ENCODE data around the gene SLC44A2.

SLC44A2 gene

DNA sequence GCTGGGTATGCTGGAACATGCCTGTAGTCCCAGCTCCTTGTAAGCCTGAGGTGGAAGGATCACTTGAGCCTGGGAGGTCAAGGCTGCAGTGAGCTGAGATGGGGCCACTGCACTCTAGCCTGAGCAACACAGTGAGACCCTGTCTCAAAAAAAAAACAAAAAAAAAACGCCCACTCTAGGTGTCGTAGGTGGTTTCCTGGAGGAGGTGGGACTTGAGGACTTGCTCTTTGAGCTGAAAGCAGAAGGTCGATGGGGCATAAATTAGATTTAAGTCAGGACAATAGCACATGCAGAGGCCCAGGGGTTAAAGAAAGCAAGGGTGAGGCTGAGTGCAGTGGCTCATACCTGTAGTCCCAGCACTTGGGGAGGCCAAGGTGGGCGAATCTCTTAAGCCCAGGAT is 15.9 kb downstream of the SLC44A2 start:
- DNase-seq (ENCODE audit: extremely low read depth, low read depth) = no peak
- TF ChIP-seq, protein P1, sequence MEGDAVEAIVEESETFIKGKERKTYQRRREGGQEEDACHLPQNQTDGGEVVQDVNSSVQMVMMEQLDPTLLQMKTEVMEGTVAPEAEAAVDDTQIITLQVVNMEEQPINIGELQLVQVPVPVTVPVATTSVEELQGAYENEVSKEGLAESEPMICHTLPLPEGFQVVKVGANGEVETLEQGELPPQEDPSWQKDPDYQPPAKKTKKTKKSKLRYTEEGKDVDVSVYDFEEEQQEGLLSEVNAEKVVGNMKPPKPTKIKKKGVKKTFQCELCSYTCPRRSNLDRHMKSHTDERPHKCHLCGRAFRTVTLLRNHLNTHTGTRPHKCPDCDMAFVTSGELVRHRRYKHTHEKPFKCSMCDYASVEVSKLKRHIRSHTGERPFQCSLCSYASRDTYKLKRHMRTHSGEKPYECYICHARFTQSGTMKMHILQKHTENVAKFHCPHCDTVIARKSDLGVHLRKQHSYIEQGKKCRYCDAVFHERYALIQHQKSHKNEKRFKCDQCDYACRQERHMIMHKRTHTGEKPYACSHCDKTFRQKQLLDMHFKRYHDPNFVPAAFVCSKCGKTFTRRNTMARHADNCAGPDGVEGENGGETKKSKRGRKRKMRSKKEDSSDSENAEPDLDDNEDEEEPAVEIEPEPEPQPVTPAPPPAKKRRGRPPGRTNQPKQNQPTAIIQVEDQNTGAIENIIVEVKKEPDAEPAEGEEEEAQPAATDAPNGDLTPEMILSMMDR (IDR thresholded peaks at IDR 0.05; ENCODE audit: low read depth, low read length) = no peak

DNA sequence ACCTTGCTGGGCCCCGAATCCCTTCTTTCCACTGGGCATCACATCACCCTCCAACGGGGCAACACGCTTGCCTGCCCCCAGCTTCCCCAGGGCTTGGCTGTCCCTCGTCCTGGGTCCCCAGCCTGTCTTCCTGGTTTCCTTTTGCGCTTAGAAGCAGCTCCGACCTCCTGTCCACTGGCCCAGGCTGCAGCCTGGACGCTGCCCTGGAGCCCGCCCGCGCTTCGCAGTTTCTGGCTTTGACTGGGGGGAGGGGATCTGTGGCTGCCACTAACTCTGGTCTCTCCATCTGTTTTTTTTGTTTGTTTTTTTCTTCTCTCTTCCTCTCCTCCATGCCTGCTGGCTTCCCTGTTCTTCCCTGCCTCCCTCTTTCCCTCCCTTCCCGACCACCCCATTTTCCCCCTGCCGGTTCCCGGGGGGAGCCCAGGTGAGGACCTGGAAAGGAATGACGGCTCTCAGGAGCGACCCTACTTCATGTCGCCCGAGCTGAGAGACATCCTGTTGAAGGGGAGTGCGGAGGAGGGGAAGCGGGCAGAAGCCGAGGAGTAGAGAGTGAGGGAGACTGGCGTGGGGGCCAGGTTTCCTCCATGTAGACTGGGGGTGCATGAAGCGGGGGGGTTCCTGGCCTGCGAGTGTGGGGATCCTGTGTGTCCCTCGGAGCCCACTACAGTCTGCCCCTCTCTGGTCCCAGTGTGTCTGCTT is 17.3 kb downstream of the SLC44A2 start:
- TF ChIP-seq, protein P1 (IDR thresholded peaks at IDR 0.05; ENCODE audit: low read depth, low read length) = no peak
- no peak for DNase-seq (ENCODE audit: extremely low read depth, low read depth)

DNA sequence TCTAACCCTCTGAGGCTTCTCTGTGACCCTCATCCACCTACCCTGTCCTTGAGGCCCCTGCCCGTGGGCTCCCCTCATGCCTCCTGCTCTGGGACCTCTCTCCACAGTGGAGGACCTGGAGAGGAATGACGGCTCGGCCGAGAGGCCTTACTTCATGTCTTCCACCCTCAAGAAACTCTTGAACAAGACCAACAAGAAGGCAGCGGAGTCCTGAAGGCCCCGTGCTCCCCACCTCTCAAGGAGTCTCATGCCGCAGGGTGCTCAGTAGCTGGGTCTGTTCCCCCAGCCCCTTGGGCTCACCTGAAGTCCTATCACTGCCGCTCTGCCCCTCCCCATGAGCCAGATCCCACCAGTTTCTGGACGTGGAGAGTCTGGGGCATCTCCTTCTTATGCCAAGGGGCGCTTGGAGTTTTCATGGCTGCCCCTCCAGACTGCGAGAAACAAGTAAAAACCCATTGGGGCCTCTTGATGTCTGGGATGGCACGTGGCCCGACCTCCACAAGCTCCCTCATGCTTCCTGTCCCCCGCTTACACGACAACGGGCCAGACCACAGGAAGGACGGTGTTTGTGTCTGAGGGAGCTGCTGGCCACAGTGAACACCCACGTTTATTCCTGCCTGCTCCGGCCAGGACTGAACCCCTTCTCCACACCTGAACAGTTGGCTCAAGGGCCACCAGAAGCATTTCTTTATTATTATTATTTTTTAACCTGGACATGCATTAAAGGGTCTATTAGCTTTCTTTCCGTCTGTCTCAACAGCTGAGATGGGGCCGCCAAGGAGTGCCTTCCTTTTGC is 18.0 kb downstream of the SLC44A2 start:
- TF ChIP-seq, protein P1 (IDR thresholded peaks at IDR 0.05; ENCODE audit: low read depth, low read length) = no peak
- DNase-seq (ENCODE audit: extremely low read depth, low read depth) = no peak

DNA sequence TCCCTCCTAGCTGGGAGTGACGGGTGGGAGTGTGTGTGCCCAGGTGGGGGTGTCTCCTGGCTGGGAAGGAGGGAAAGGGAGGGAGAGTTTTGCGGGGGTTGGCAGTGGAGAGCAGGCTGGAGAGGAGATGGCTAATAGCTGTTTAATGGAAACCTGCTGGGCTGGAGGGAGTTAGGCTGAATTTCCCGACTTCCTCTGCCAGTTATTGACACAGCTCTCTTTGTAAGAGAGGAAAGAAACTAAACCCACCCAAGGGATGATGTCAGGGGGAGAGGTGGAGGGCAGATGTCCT is 18.6 kb downstream of the SLC44A2 start:
- DNase-seq (ENCODE audit: extremely low read depth, low read depth) = no peak
- TF ChIP-seq, protein P1 (IDR thresholded peaks at IDR 0.05; ENCODE audit: low read depth, low read length) = no peak

DNA sequence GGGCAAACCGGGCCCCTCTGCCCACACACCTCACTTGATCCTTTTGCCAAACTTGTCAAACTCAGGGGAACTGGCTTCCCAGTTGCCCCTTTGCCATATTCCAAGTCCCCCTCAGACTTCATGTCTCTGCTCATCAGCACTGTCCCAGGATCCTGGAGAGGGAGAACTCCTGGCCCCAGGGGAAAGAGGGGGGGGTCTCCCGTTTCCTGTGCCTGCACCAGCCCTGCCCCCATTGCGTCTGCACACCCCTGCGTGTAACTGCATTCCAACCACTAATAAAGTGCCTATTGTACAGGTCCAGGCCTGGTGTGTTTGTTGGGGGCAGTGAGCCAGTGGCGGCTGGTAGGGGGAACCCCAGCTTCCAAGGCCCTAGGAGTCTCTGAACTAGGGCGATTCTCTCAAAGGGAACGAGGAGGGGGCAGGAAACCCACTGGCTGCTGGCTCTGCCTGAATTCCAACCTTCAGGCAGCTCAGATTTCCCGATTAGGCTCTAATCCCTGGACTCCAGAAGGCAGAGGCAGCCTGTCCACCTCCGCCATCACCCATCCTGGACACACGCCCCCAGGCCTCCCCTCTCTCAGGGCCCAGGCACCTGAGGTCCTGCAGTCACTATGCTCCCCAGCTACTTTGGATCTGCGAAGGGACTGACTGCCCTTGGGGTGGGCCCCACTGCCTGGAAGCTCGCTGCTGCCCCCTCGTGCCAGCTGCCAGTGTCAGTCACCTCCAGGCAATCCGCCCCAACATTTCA is 19.1 kb downstream of the SLC44A2 start:
- peak; percentile 41 for DNase-seq (ENCODE audit: extremely low read depth, low read depth)
- TF ChIP-seq, protein P1 (IDR thresholded peaks at IDR 0.05; ENCODE audit: low read depth, low read length) = peak; percentile 90

DNA sequence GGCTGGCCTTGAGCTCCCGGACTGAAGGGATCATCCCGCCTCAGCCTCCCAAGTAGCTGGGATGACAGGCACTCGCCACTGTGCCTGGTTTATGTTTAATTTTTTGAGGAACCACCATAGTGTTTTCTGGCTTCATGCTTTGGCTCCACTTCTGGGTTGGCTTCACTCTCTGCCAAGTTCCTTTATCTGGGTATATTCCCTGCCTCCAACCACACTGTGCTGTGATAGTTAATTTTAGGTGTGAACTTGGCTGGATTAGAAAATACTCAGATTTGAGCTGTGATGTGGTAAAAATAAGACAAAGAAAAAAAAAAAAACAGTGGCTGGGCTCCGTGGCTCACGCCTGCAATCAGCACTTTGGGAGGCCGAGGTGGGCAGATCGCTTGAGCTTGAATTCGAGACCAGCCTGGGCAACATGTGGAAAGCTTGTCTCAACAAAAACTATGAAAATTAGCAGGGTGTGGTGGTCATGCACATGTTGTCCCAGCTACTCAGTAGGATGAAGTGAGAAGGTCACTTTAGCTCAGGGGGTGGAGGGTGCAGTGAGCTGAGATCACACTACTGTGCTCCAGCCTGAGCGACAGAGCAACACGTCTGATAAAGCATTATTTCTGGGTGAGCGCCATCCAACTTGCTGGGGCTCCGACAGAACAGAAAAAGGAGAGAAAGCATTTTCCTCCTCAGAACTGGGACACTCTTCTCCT is 21.3 kb downstream of the SLC44A2 start:
- TF ChIP-seq, protein P1 (IDR thresholded peaks at IDR 0.05; ENCODE audit: low read depth, low read length) = no peak
- no peak for DNase-seq (ENCODE audit: extremely low read depth, low read depth)
